ENCODE results near the gene PLIN5. TPM values are rescaled to one million over a fixed set of nuclear protein-coding genes. Genes with fewer than 3 reads are reported as not detected.

Gene PLIN5, protein sequence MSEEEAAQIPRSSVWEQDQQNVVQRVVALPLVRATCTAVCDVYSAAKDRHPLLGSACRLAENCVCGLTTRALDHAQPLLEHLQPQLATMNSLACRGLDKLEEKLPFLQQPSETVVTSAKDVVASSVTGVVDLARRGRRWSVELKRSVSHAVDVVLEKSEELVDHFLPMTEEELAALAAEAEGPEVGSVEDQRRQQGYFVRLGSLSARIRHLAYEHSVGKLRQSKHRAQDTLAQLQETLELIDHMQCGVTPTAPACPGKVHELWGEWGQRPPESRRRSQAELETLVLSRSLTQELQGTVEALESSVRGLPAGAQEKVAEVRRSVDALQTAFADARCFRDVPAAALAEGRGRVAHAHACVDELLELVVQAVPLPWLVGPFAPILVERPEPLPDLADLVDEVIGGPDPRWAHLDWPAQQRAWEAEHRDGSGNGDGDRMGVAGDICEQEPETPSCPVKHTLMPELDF
- 1 to 10 TPM; 3.7 to 3.9 TPM for total RNA-seq
- polyA plus RNA-seq (2013, experiment 1 of 2) = 2.4 TPM
- 2.2 TPM for polyA plus RNA-seq (2013, experiment 2 of 2)
- long read RNA-seq, experiment 1 = 0 reads
- long read RNA-seq, experiment 2, partial matches to known transcripts = 0 of 4 reads
- long read RNA-seq, experiment 2, other reads (novel, unspliced or antisense) = 0 of 4 reads
- long read RNA-seq, experiment 3, partial matches to known transcripts = 0 of 7 reads
- long read RNA-seq, experiment 3, other reads (novel, unspliced or antisense) = 3 of 7 reads
- long read RNA-seq, experiment 4, partial matches to known transcripts = 0 of 2 reads
- long read RNA-seq, experiment 4, other reads (novel, unspliced or antisense) = 0 of 2 reads

GRCh38 chr19:4534836-4535658 lies at the start of gene PLIN5:
Gene PLIN5, minus strand, starts transcription at chr19:4535224. Its CDS starts 1,150 bp downstream, at chr19:4534074.
- Histone ChIP-seq H3K9me3 (ENCODE audit: control insufficient read depth, low read length) (no peaks in the 10 kb centered on the region), H3K27ac (ENCODE audit: low read depth, low read length) (no peak within 1 kb of the TSS), H3K4me1 (ENCODE audit: control insufficient read depth, insufficient read depth, low read length) (peaks cover under 1% of the 10 kb centered on the region), H3K36me3 (ENCODE audit: control insufficient read depth, insufficient read depth, low read length) (no peaks in the 10 kb centered on the region), H3K27me3 (ENCODE audit: control insufficient read depth, insufficient read depth, low read length, poor library complexity, severe bottlenecking) (peaks cover 17% of the 10 kb centered on the region), H3K4me3 (ENCODE audit: low read length) (peak within 1 kb of the TSS; percentile 53), H3K9ac (ENCODE audit: extremely low read depth, low read length, poor library complexity, severe bottlenecking) (no peak within 1 kb of the TSS)
- 13% methylated on average over 27 to 48 of the region's 49 CpGs for WGBS, 2 experiments (ENCODE audit: insufficient coverage in 1 of 2, insufficient read length in 1 of 2)
- H3K36me3 Mint-ChIP-seq (ENCODE audit: low read depth) = no peaks in the 10 kb centered on the region
- peak; percentile 36 for TF ChIP-seq CTCF (conservative IDR thresholded peaks at IDR 0.05)
- H3K9me3 Mint-ChIP-seq = peaks cover under 1% of the 10 kb centered on the region
- peak; percentile 97 for DNase-seq
- H3K4me1 Mint-ChIP-seq = peaks cover 4% of the 10 kb centered on the region
- peak within 1 kb of the TSS; percentile 49 for H3K4me3 Mint-ChIP-seq
- H3K27ac Mint-ChIP-seq = no peak within 1 kb of the TSS
- H3K27me3 Mint-ChIP-seq (ENCODE audit: insufficient read depth) = peaks cover 23% of the 10 kb centered on the region

- peak overlapping the region; percentile 74 for H3K4me3 ChIP-seq (ENCODE audit: low read length)
- no peaks in the 10 kb centered on the region for H3K4me1 Mint-ChIP-seq
- no peak for TF ChIP-seq CTCF (conservative IDR thresholded peaks at IDR 0.05)
- no peaks in the 10 kb centered on the region for H3K4me1 ChIP-seq (ENCODE audit: control insufficient read depth, insufficient read depth, low read length)
- 2 to 7% methylated on average over 25 to 49 of the region's 49 CpGs for WGBS, 2 experiments (ENCODE audit: insufficient coverage in 1 of 2, insufficient read length in 1 of 2)
- H3K9me3 ChIP-seq (ENCODE audit: control insufficient read depth, low read length) = no peaks in the 10 kb centered on the region
- peak; percentile 91 for DNase-seq
- peaks cover 26% of the 10 kb centered on the region for H3K27me3 ChIP-seq (ENCODE audit: control insufficient read depth, insufficient read depth, low read length, poor library complexity, severe bottlenecking)
- no peaks in the 10 kb centered on the region for H3K36me3 Mint-ChIP-seq (ENCODE audit: low read depth)
- no peaks in the 10 kb centered on the region for H3K9me3 Mint-ChIP-seq
- H3K27ac ChIP-seq (ENCODE audit: low read depth, low read length) = peak overlapping the region; percentile 38
- H3K27ac Mint-ChIP-seq = no peak overlapping the region
- H3K36me3 ChIP-seq (ENCODE audit: control insufficient read depth, insufficient read depth, low read length) = no peaks in the 10 kb centered on the region
- H3K27me3 Mint-ChIP-seq (ENCODE audit: insufficient read depth) = peaks cover 41% of the 10 kb centered on the region
- peak overlapping the region; percentile 45 for H3K4me3 Mint-ChIP-seq
- peak overlapping the region; percentile 41 for H3K9ac ChIP-seq (ENCODE audit: extremely low read depth, low read length, poor library complexity, severe bottlenecking)
These were observed 49.1 kb upstream of the PLIN5 start for GRCh38 chr19:4583961-4584669.
